ENCODE data around the gene MGAT4C. TPM values are rescaled to one million over a fixed set of nuclear protein-coding genes. Genes with fewer than 3 reads are reported as not detected.
"Not testable (repeated sequence)": the region's sequence is repeated elsewhere in the genome, so short reads cannot be mapped to it uniquely, and the experiment has no call there.

MGAT4C gene
- total RNA-seq, 4 donors from 2014 or later = under 0.01 to 2.5 (median 0.31) TPM

DNA sequence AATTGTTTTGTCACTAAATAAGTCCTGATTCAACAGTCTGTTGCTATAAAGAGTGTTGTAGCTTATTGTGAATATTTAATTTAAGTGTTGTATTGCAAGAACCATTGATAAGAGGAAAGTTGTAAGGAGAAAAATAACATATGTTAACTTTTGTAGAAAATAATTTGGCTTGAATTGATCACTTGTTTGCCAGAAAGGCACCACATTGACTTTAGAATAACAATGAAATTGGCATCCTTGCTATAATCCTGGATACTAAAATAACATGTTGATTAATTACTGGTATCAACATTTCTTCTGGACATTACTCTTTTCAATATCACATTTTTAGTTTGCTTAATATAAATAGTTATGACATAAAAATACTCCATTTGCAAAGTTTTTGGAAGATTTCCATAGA, 159.0 kb downstream of the MGAT4C start:
- no peaks in the 10 kb centered on the region for H3K9me3 ChIP-seq
- no peaks in the 10 kb centered on the region for H3K4me1 ChIP-seq
- no peaks in the 10 kb centered on the region for H3K27me3 ChIP-seq
- intact Hi-C loops (cut with DNase I; ENCODE audit: low total_unique reads) = no loop called here
- no peak overlapping the region for H3K27ac ChIP-seq
- no peak for DNase-seq
- H3K4me3 ChIP-seq = no peak overlapping the region
- no peak for TF ChIP-seq POLR2A (IDR thresholded peaks at IDR 0.05)
- TF ChIP-seq, protein P1, sequence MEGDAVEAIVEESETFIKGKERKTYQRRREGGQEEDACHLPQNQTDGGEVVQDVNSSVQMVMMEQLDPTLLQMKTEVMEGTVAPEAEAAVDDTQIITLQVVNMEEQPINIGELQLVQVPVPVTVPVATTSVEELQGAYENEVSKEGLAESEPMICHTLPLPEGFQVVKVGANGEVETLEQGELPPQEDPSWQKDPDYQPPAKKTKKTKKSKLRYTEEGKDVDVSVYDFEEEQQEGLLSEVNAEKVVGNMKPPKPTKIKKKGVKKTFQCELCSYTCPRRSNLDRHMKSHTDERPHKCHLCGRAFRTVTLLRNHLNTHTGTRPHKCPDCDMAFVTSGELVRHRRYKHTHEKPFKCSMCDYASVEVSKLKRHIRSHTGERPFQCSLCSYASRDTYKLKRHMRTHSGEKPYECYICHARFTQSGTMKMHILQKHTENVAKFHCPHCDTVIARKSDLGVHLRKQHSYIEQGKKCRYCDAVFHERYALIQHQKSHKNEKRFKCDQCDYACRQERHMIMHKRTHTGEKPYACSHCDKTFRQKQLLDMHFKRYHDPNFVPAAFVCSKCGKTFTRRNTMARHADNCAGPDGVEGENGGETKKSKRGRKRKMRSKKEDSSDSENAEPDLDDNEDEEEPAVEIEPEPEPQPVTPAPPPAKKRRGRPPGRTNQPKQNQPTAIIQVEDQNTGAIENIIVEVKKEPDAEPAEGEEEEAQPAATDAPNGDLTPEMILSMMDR (IDR thresholded peaks at IDR 0.05) = no peak
- no peaks in the 10 kb centered on the region for H3K36me3 ChIP-seq

DNA sequence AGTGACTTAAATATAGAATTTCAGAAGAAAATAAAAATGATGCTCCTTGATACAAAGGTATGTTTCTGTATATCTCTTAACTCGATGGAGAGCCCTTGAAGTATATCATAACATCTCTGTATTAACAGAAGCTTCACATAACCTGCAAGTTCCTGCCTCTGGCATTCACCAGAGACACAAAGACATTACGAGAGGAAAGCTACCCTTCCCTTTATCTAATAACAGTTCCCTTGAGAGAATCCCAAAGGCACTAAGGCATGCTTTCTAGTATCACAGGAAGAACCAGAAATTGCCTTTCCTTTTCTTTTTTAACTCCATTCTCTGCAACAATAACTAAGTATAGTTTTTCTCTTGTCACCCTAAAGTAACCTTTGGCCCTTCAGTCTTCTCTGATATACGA, 164.5 kb downstream of the MGAT4C start:
- TF ChIP-seq, protein P1 (IDR thresholded peaks at IDR 0.05) = no peak
- no peak for DNase-seq
- Histone ChIP-seq H3K4me1 (no peaks in the 10 kb centered on the region), H3K27ac (no peak overlapping the region), H3K36me3 (no peaks in the 10 kb centered on the region), H3K4me3 (no peak overlapping the region), H3K27me3 (no peaks in the 10 kb centered on the region), H3K9me3 (no peaks in the 10 kb centered on the region)
- intact Hi-C loops (cut with DNase I; ENCODE audit: low total_unique reads) = no loop called here

DNA sequence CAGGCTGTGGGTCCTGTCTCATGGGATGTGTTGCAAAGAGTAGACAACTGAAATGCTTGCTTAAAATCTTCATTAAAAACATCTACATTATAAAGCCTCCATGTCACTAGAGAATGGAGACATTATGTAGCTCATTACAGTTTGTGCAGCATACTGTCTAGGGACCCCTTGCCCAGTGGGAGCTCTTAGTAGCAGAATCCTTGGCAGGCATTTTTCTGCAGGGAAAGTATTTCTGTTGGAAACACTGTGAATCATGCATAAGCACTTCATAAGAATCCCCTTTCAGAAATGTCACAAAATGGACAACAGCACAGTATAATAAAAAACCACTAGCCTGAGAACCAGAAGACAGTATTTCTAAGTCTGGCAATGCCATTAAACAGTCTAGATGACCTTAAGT, 174.3 kb downstream of the MGAT4C start:
- Histone ChIP-seq H3K4me1 (no peaks in the 10 kb centered on the region), H3K27me3 (no peaks in the 10 kb centered on the region), H3K9me3 (no peaks in the 10 kb centered on the region), H3K36me3 (no peaks in the 10 kb centered on the region), H3K27ac (no peak overlapping the region), H3K4me3 (no peak overlapping the region)
- intact Hi-C loops (cut with DNase I; ENCODE audit: low total_unique reads) = no loop called here
- no peak for TF ChIP-seq POLR2A (IDR thresholded peaks at IDR 0.05)
- TF ChIP-seq, protein P1 (IDR thresholded peaks at IDR 0.05) = no peak
- DNase-seq = no peak

DNA sequence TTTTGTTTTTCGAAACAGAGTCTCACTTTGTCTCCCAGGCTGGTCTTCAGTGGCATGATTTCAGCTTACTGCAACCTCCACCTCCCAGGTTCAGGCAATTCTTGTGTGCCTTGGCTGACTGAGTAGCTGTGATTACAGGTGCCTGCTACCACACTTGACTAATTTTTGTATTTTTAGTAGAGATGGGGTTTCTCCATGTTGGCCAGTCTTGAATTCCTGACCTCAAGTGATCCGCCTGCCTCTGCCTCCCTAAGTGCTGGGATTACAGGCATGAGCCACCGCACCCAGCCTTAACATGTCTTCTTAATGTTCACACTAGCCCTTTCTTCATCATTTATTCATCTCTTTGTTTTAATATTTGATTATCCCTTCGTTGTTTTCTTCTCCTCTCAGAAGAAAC, 197.1 kb downstream of the MGAT4C start:
- DNase-seq; H3K27me3 ChIP-seq; H3K27ac ChIP-seq; H3K4me1 ChIP-seq; intact Hi-C loops (cut with DNase I; ENCODE audit: low total_unique reads); H3K4me3 ChIP-seq; H3K36me3 ChIP-seq; H3K9me3 ChIP-seq: not testable (repeated sequence)

DNA sequence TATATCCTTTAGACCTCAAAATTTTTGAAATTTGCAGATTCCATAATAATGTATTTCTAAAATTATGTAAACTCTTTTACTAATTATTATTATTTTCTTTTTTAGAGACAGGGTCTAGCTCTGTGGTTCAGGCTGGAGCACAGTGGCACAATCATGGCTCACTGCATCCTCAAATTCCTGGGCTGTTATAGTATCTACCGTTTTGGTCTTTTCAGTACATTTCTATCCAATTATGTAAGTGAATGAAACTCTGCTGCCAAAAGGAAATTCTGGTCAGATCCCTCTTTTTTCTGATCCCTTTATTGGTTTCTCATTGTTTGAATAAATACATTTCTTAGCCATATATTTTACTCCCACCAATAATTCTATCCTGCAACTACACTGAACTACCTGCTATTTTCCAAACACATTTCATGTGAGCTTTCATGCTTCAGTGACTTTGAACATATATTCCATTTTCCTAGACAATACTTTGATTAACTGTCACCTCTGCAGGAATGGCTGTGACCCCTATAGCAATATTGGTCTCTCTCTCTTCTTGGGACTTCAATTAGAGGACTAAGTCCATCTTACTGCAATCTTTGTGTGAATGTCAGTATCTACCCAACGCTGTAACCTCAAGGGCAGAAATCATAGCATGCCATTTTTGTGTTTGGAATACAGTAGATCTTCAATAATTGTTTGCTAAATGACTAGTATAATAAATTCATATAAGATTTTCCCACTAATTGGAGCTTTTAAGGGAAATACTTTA, 198.9 kb downstream of the MGAT4C start:
- no peaks in the 10 kb centered on the region for H3K36me3 ChIP-seq
- no peaks in the 10 kb centered on the region for H3K9me3 ChIP-seq
- H3K4me1 ChIP-seq = no peaks in the 10 kb centered on the region
- intact Hi-C loops (cut with DNase I; ENCODE audit: low total_unique reads) = no loop called here
- TF ChIP-seq, protein P1 (IDR thresholded peaks at IDR 0.05) = no peak
- no peak for TF ChIP-seq POLR2A (IDR thresholded peaks at IDR 0.05)
- no peak overlapping the region for H3K4me3 ChIP-seq
- DNase-seq = no peak
- H3K27ac ChIP-seq = no peak overlapping the region
- no peaks in the 10 kb centered on the region for H3K27me3 ChIP-seq

DNA sequence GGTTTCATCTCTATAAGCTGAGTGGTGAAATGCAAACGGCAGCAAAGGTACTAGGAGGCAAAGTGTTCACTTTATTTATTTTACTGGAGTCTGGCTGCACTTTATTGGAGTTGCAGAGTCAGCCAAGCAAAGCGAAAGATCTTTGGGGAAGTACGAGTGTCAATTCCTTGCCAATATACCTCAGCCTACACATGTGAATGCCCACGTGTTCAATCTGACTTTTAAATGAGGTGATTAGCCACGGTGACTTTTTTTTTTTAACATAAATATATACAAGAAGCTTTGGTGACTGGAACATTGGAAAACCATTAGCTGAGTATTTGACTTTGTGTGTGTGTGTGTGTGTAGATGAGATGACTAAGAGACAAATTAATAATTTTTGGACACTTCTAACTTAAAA, 203.3 kb downstream of the MGAT4C start:
- H3K4me3 ChIP-seq = no peak overlapping the region
- H3K4me1 ChIP-seq = no peaks in the 10 kb centered on the region
- TF ChIP-seq, protein P1 (IDR thresholded peaks at IDR 0.05) = no peak
- TF ChIP-seq POLR2A (IDR thresholded peaks at IDR 0.05) = no peak
- intact Hi-C loops (cut with DNase I; ENCODE audit: low total_unique reads) = no loop called here
- DNase-seq = no peak
- H3K27ac ChIP-seq = no peak overlapping the region
- no peaks in the 10 kb centered on the region for H3K36me3 ChIP-seq
- H3K9me3 ChIP-seq = no peaks in the 10 kb centered on the region
- no peaks in the 10 kb centered on the region for H3K27me3 ChIP-seq
